ENCODE data around the gene ZNF525.

GRCh38 chr19:53388168-53388567, 22.7 kb downstream of the ZNF525 start:
- TF ChIP-seq, protein P1, sequence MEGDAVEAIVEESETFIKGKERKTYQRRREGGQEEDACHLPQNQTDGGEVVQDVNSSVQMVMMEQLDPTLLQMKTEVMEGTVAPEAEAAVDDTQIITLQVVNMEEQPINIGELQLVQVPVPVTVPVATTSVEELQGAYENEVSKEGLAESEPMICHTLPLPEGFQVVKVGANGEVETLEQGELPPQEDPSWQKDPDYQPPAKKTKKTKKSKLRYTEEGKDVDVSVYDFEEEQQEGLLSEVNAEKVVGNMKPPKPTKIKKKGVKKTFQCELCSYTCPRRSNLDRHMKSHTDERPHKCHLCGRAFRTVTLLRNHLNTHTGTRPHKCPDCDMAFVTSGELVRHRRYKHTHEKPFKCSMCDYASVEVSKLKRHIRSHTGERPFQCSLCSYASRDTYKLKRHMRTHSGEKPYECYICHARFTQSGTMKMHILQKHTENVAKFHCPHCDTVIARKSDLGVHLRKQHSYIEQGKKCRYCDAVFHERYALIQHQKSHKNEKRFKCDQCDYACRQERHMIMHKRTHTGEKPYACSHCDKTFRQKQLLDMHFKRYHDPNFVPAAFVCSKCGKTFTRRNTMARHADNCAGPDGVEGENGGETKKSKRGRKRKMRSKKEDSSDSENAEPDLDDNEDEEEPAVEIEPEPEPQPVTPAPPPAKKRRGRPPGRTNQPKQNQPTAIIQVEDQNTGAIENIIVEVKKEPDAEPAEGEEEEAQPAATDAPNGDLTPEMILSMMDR (IDR thresholded peaks at IDR 0.05 in 4 of 5, conservative IDR thresholded peaks at IDR 0.05 in 1 of 5): no peak
- TF ChIP-seq POLR2A (IDR thresholded peaks at IDR 0.05): no peak
